ENCODE measurements around the gene TUBB6.

TUBB6 gene

DNA sequence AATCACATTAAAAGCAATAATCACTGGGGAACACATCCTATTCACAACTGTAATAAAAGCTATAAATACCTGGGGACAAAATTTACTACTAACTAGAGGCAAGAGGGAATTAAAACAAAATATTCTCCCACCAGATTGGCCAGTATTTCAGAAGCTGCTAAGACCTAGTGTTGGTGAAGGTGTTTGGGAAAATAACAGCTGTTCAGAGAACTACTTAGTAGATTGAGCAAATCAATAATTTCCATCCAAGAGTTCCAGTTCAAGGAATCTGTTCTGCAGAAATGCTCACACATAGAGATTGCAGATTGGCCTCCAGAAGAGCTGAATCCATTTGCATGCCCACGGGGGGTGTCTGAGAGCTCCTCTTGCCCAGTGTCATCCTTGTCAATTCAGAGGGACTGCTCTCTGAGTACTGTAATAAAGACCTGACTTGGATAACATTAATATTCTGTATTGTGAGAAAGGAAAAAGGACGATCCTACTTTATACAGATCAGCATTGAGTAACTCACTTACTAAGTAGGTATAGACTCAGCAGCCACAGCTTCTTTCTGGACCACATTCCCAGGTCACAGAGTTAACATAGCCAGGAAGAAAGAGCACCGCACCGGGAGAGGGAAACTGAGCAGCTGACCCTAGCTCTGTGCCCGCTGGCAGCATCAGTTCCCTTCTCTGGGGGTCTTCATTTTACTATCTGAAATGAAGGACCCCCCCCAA lies 5.6 kb downstream of the TUBB6 start:
- TF ChIP-seq, protein P1, sequence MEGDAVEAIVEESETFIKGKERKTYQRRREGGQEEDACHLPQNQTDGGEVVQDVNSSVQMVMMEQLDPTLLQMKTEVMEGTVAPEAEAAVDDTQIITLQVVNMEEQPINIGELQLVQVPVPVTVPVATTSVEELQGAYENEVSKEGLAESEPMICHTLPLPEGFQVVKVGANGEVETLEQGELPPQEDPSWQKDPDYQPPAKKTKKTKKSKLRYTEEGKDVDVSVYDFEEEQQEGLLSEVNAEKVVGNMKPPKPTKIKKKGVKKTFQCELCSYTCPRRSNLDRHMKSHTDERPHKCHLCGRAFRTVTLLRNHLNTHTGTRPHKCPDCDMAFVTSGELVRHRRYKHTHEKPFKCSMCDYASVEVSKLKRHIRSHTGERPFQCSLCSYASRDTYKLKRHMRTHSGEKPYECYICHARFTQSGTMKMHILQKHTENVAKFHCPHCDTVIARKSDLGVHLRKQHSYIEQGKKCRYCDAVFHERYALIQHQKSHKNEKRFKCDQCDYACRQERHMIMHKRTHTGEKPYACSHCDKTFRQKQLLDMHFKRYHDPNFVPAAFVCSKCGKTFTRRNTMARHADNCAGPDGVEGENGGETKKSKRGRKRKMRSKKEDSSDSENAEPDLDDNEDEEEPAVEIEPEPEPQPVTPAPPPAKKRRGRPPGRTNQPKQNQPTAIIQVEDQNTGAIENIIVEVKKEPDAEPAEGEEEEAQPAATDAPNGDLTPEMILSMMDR (IDR thresholded peaks at IDR 0.05) = no peak

DNA sequence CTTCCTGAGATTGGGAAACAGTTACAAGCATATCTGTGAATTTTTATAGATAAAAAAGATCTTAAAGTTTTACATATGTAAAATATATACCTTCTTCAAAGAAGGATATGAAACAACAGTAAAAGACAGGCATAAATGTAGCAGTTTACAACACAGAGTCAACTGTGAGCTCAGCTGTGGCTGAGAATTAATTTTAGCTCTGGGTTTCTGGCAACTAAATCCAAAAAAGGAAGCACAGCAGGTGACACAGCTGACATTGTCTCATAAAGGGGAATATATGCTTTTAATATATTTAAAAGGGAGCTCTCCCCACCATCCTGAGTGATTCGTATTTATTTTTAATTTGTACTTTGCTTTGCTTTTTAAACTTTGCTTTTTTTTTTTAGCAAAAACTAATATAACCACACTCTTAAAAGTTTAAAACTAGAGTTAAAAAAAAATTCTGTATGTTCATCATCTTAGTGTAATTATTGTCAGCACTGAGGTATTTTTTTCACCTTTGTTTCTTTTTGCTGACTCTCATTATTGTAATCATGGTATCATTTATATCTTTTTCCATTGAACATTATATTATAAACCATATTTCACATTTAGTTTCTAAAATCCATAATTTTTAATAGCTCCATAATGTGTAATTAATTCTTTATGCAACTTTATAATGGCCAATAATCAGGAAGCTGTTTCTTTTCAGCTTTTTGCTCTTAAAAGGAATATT lies 6.7 kb downstream of the TUBB6 start:
- TF ChIP-seq, protein P1 (IDR thresholded peaks at IDR 0.05) = no peak

DNA sequence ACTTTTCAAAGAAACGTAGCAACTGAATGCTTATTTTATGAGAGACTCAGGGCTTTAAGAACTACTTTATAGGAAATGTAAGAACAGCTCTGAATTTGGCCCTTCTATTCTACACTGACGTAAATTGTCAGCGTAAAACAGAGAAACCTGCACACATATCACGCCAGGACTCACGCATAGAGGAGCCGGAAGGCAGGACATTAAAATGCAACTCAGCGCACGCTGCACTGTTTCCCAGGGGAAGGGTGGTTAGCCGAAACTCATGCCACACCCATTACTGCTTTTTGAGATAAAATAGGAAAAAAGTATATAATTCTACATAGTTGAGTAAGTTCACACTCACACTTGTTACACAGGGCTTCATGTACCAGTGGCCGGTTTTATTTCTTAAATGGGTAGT lies 7.4 kb downstream of the TUBB6 start:
- TF ChIP-seq, protein P1 (IDR thresholded peaks at IDR 0.05) = no peak

DNA sequence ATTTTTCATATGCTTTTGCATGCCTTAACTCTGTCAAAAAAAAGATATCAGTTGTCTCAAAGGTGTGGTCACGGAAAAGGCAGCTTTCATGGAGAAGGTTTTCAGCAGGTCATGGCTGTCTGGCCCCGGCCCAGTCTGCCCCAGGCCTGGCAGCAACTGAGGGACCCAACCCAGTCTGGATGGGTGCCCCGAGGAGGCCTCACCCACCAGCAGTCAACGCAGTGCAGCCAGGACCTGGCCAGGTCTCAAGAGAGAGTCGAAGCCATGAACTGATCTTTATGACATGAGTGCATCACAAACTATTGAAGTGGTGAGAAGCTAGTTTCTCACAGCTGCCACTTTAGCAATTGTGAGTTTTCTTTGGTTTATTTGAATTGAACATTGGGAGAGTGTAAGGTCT lies 7.9 kb downstream of the TUBB6 start:
- TF ChIP-seq, protein P1 (IDR thresholded peaks at IDR 0.05) = no peak

DNA sequence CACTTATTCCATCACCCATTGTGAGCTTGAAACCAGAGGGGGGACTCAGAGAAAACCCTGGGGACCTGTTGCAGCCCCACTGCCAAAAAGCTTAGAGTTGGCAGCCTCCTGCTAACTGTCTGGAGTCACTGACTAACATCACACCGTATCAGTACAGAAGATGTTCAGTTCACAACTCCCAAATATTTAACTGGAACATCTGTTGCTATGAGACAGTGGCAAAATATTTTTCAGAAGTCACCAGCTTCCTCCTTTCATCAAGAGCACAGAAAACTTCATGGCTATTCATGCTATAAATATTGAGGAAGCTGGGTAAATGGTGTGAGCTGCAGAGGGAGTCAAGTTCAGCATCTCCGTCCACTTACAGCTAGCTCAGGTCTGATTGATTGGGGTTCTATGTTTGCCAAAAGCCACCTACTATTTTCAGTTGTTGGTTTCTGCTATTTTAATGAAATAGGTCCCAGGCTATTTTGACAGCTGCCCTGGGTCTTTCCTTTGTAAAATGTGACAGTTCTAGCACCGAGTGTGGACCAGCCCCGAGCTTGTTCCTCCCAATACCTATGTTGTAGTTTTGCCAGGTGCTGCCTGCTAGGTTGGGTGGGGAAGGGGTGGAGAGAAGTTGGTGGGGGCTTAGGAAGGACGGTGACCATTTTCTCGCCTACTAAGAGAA lies 9.8 kb downstream of the TUBB6 start:
- TF ChIP-seq, protein P1 (IDR thresholded peaks at IDR 0.05) = no peak

DNA sequence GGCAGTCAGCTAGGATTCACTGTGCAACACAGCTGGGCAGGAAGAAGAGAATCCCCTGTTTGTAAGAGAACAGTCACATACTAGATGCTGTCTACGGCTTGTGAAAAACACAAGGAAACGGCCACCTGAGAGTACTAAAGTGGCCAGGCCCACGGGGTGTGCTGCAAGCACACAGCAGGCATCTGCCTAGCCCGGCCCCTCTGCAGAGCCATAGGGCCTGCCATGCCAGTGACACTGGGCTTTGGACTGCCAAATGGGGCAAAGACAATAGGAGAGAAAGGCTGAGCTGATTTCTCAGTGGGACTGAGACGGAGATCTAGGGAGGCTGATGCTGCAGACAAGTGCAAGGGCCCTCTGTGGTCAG lies 10.3 kb downstream of the TUBB6 start:
- TF ChIP-seq, protein P1 (IDR thresholded peaks at IDR 0.05) = no peak

DNA sequence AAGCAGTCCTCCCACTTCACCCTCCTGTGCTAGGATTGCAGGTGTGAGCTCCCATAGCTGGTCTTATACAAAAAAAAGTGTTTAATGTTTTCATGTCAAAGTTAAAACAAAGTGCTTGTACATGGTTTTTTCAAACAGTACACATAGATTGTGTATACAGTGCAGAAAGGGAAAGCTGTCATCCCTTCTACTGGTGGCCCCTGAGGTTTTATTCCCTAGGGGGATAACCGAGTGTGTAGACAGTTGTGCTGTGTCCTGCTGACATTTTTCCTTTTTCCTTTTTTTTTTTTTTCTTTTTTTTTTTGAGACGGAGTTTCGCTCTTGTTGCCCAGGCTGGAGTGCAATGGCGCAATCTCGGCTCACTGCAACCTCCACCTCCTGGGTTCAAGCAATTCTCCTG lies 10.8 kb downstream of the TUBB6 start:
- TF ChIP-seq, protein P1 (IDR thresholded peaks at IDR 0.05) = no peak
